Measurements from ENCODE around the gene MT1A.
"Not testable (repeated sequence)": the region's sequence is repeated elsewhere in the genome, so short reads cannot be mapped to it uniquely, and the experiment has no call there.

Gene MT1A

DNA sequence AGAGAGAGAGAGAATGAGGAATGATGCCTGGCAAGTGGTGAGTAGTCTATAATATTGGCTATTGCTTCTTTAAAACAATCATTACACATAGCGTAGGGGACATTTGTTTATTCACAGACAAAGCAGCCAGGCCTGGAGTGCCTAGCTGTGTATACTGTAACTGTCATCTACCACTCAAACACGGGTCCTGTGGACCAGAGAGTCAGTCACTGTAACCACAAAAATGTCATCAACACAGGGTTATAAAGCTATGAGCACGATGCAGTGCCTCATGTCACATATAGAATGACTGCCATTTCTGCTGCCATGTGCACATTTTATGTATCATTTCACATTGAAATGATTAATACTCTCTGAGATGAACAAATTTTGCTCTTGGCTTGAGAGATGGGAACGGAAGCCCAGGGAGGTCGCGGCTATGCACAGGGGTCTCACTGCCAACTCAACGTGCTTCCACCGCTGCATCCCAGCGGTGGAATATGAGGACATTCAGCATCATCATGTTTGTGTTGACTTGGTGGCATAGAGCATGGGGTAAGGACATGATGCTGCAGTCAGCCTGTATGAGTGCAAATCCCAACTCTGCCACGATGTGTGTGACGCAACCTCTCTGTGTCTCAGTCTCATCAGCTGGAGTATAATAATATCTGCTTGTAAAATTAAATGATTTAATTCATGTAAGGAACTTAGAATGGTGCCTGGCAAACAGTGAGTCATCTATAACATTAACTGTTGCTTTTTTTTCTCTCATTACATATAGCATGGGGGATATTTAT, 34.5 kb downstream of the MT1A start:
- in situ Hi-C loops (cut with MboI; ENCODE audit: low sequenced_read_pairs, unreplicated experiment) = no loop called here
- TF ChIP-seq CTCF (IDR thresholded peaks at IDR 0.05; ENCODE audit: borderline replicate concordance, control extremely low read depth, extremely low read depth, insufficient read depth, missing control alignments) = no peak
- no peak for DNase-seq (ENCODE audit: low spot score)

- DNase-seq (ENCODE audit: low spot score) = no peak
- in situ Hi-C loops (cut with MboI; ENCODE audit: low sequenced_read_pairs, unreplicated experiment) = no loop called here
- TF ChIP-seq CTCF (IDR thresholded peaks at IDR 0.05; ENCODE audit: borderline replicate concordance, control extremely low read depth, extremely low read depth, insufficient read depth, missing control alignments) = peak; percentile 48
Measured at GRCh38 chr16:56673921-56674320, 35.5 kb downstream of the MT1A start.

DNA sequence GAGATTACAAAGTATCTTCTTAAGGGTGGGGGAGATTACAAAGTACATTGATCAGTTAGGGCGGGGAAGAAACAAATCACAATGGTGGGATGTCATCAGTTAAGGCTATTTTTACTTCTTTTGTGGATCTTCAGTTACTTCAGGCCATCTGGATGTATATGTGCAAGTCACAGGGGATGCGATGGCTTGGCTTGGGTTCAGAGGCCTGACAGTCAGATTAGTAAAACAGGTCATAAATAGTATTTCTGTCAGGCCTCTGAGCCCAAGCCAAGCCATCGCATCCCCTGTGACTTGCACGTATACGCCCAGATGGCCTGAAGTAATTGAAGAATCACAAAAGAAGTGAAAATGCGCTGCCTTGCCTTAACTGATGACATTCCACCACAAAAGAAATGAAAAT, 36.1 kb downstream of the MT1A start:
- DNase-seq (ENCODE audit: low spot score); in situ Hi-C loops (cut with MboI; ENCODE audit: low sequenced_read_pairs, unreplicated experiment): not testable (repeated sequence)

DNA sequence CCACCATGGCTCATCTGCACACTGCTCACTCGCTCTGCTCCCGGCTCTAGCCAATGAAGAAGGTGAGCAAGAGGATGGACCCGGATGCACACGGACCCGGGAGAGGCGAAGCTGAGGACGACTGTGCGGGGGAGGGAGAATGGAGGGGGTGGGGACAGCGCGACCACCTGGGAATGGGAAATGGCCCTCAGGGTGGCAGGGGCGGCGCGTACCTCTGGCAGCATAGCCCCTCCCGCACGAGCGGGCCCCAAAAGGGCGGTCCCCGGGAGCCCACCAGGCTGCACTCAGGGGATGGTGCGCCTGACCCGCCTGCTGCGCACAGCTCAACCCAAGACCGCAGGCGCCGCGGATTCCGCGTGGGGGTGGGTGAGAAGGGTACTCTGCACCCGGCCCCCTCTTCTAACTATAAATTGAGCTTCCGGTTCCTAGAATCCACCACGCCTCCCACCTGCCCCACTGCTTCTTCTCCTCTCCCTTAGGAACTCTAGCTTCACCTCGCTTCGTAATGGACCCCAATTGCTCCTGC, 37.3 kb downstream of the MT1A start:
- DNase-seq (ENCODE audit: low spot score) = no peak
- no peak for TF ChIP-seq CTCF (IDR thresholded peaks at IDR 0.05; ENCODE audit: borderline replicate concordance, control extremely low read depth, extremely low read depth, insufficient read depth, missing control alignments)
- in situ Hi-C loops (cut with MboI; ENCODE audit: low sequenced_read_pairs, unreplicated experiment) = no loop called here

- in situ Hi-C loops (cut with MboI; ENCODE audit: low sequenced_read_pairs, unreplicated experiment) = no loop called here
- TF ChIP-seq CTCF (IDR thresholded peaks at IDR 0.05; ENCODE audit: borderline replicate concordance, control extremely low read depth, extremely low read depth, insufficient read depth, missing control alignments) = no peak
- DNase-seq (ENCODE audit: low spot score) = no peak
Measured at GRCh38 chr16:56677474-56677873, 39.0 kb downstream of the MT1A start.

GRCh38 chr16:56679078-56679730, 40.7 kb downstream of the MT1A start:
- in situ Hi-C loops (cut with MboI; ENCODE audit: low sequenced_read_pairs, unreplicated experiment) = no loop called here
- TF ChIP-seq CTCF (IDR thresholded peaks at IDR 0.05; ENCODE audit: borderline replicate concordance, control extremely low read depth, extremely low read depth, insufficient read depth, missing control alignments) = no peak
- DNase-seq (ENCODE audit: low spot score) = no peak

DNA sequence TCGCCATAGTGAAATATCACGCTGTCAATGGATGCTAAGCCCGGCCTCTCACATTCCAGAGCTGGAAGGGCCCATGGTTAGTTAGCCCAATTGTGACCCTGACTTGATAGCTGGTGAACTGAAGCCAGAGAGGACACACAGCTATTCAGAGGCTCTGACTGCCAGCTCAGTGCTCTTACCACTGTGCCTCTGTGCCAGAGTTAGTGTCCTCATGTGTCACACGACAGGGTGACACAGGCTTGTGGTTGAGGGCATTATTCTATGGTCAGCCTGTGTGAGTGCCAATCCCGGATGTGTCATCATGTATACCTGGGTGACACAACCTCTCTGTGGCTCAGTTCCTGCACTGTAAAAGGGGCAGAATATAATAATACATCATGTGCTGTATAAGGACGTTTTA, 41.4 kb downstream of the MT1A start:
- in situ Hi-C loops (cut with MboI; ENCODE audit: low sequenced_read_pairs, unreplicated experiment) = no loop called here
- no peak for TF ChIP-seq CTCF (IDR thresholded peaks at IDR 0.05; ENCODE audit: borderline replicate concordance, control extremely low read depth, extremely low read depth, insufficient read depth, missing control alignments)
- no peak for DNase-seq (ENCODE audit: low spot score)

All from GM13976 (cell line).